Measurements from ENCODE around the gene RNPS1. TPM values are rescaled to one million over a fixed set of nuclear protein-coding genes. Genes with fewer than 3 reads are reported as not detected.

The RNPS1 gene
- total and polyA plus RNA-seq, 2 donors (not counting 1 experiment from before 2014, with no cell fraction given), result 38.1 to 115 TPM

- Histone ChIP-seq H3K36me3 (ENCODE audit: control insufficient read depth, insufficient read depth, low read length) (no peaks in the 10 kb centered on the region), H3K27me3 (ENCODE audit: control insufficient read depth, insufficient read depth, low read length) (no peaks in the 10 kb centered on the region), H3K9ac (ENCODE audit: insufficient read depth, low read length) (no peak overlapping the region), H4K20me1 (ENCODE audit: control insufficient read depth, extremely low read depth, insufficient read depth, low read length) (no peaks in the 10 kb centered on the region), H3K79me2 (ENCODE audit: control insufficient read depth, insufficient read depth, low read length) (no peaks in the 10 kb centered on the region), H3K4me3 (replicated peaks in 1 of 4; ENCODE audit: control extremely low read depth in 1 of 4, insufficient read depth in 1 of 4, low read depth in 3 of 4, low read length in 4 of 4) (no peak overlapping the region), H3K4me2 (ENCODE audit: extremely low read depth, insufficient read depth, low read length) (no peak overlapping the region), H3K4me1 (ENCODE audit: control insufficient read depth, extremely low read depth, insufficient read depth, low read length) (no peaks in the 10 kb centered on the region), H3K27ac (ENCODE audit: insufficient read depth, low read length) (no peak overlapping the region), H2AFZ (ENCODE audit: low read length) (no peak overlapping the region), H3K9me3 (ENCODE audit: control insufficient read depth, insufficient read depth, low read depth, low read length) (no peaks in the 10 kb centered on the region)
- TF ChIP-seq CTCF (conservative IDR thresholded peaks at IDR 0.05 in 1 of 2, IDR thresholded peaks at IDR 0.05 in 1 of 2; ENCODE audit: low read depth in 1 of 2, low read length in 2 of 2) (no peak), EZH2 (IDR thresholded peaks at IDR 0.05; ENCODE audit: low read length, missing control alignments) (no peak)
- no peak for DNase-seq (ENCODE audit: low read depth in 2 of 2)
These were observed 17.8 kb upstream of the RNPS1 start for GRCh38 chr16:2285731-2286191.

- no peaks in the 10 kb centered on the region for H3K27me3 ChIP-seq (ENCODE audit: control insufficient read depth, insufficient read depth, low read length)
- TF ChIP-seq EZH2 (IDR thresholded peaks at IDR 0.05; ENCODE audit: low read length, missing control alignments), result no peak
- TF ChIP-seq CTCF (conservative IDR thresholded peaks at IDR 0.05 in 1 of 2, IDR thresholded peaks at IDR 0.05 in 1 of 2; ENCODE audit: low read depth in 1 of 2, low read length in 2 of 2), result no peak
- H3K9me3 ChIP-seq (ENCODE audit: control insufficient read depth, insufficient read depth, low read depth, low read length), result no peaks in the 10 kb centered on the region
- no peak for DNase-seq (ENCODE audit: low read depth in 2 of 2)
- no peak overlapping the region for H3K4me2 ChIP-seq (ENCODE audit: extremely low read depth, insufficient read depth, low read length)
- H2AFZ ChIP-seq (ENCODE audit: low read length), result no peak overlapping the region
- H3K4me1 ChIP-seq (ENCODE audit: control insufficient read depth, extremely low read depth, insufficient read depth, low read length), result no peaks in the 10 kb centered on the region
- no peaks in the 10 kb centered on the region for H3K36me3 ChIP-seq (ENCODE audit: control insufficient read depth, insufficient read depth, low read length)
- no peaks in the 10 kb centered on the region for H3K79me2 ChIP-seq (ENCODE audit: control insufficient read depth, insufficient read depth, low read length)
- H3K9ac ChIP-seq (ENCODE audit: insufficient read depth, low read length), result no peak overlapping the region
- no peak overlapping the region for H3K4me3 ChIP-seq (replicated peaks in 1 of 4; ENCODE audit: control extremely low read depth in 1 of 4, insufficient read depth in 1 of 4, low read depth in 3 of 4, low read length in 4 of 4)
- no peaks in the 10 kb centered on the region for H4K20me1 ChIP-seq (ENCODE audit: control insufficient read depth, extremely low read depth, insufficient read depth, low read length)
- no peak overlapping the region for H3K27ac ChIP-seq (ENCODE audit: insufficient read depth, low read length)
These were observed 17.1 kb upstream of the RNPS1 start for GRCh38 chr16:2284797-2285576.

GRCh38 chr16:2284001-2284770 lies 16.3 kb upstream of the RNPS1 start:
- no peak overlapping the region for H3K27ac ChIP-seq (ENCODE audit: insufficient read depth, low read length)
- DNase-seq (ENCODE audit: low read depth in 2 of 2), result no peak
- no peaks in the 10 kb centered on the region for H3K9me3 ChIP-seq (ENCODE audit: control insufficient read depth, insufficient read depth, low read depth, low read length)
- no peak overlapping the region for H3K9ac ChIP-seq (ENCODE audit: insufficient read depth, low read length)
- H3K4me3 ChIP-seq (replicated peaks in 1 of 4; ENCODE audit: control extremely low read depth in 1 of 4, insufficient read depth in 1 of 4, low read depth in 3 of 4, low read length in 4 of 4), result no peak overlapping the region
- H4K20me1 ChIP-seq (ENCODE audit: control insufficient read depth, extremely low read depth, insufficient read depth, low read length), result no peaks in the 10 kb centered on the region
- H3K36me3 ChIP-seq (ENCODE audit: control insufficient read depth, insufficient read depth, low read length), result no peaks in the 10 kb centered on the region
- H3K27me3 ChIP-seq (ENCODE audit: control insufficient read depth, insufficient read depth, low read length), result no peaks in the 10 kb centered on the region
- no peak overlapping the region for H2AFZ ChIP-seq (ENCODE audit: low read length)
- no peak overlapping the region for H3K4me2 ChIP-seq (ENCODE audit: extremely low read depth, insufficient read depth, low read length)
- no peak for TF ChIP-seq EZH2 (IDR thresholded peaks at IDR 0.05; ENCODE audit: low read length, missing control alignments)
- no peak for TF ChIP-seq CTCF (conservative IDR thresholded peaks at IDR 0.05 in 1 of 2, IDR thresholded peaks at IDR 0.05 in 1 of 2; ENCODE audit: low read depth in 1 of 2, low read length in 2 of 2)
- H3K4me1 ChIP-seq (ENCODE audit: control insufficient read depth, extremely low read depth, insufficient read depth, low read length), result no peaks in the 10 kb centered on the region
- no peaks in the 10 kb centered on the region for H3K79me2 ChIP-seq (ENCODE audit: control insufficient read depth, insufficient read depth, low read length)

All from fibroblast of lung (primary cell).